ENCODE results near the gene ZNF319.

The ZNF319 gene

DNA sequence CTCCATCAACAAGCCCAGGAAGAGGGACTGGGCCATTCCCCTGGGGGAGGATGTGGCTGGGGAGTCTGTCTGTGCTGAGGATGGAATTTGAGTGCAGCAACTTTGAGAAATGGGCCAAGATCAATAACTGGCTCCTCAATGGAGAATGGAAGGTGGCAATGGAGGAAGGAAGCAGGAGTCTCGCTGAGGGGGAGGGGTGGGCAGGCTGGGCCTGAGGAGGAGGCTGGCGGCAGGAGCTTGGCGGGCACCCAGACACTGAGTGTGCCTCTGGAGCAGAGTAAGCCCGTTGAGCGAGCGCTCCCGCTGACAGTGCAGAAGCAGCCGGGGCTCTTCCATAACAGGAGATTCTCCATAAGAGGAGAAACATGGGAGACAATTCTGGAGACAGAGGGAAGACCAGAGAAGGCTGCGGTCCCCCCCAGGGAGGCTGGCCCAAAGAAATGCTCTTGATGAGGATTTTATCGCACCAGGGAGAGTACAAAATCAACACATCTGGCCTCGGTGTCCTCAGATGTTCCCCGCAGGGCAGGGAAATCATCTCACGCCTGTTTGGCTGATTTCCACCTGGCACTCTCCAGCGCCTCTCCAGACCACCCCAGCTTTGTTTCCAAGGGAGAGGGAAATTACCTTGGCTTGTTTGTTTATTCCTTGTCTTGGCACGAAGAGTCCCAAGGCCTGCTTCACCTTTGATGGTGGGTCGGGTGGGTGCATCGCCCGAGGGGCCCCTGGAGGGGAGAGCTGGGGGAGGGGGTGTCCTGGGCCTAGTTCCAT, 22.3 kb upstream of the ZNF319 start:
- in situ Hi-C loops (cut with MboI; ENCODE audit: low sequenced_read_pairs), result no loop called here

DNA sequence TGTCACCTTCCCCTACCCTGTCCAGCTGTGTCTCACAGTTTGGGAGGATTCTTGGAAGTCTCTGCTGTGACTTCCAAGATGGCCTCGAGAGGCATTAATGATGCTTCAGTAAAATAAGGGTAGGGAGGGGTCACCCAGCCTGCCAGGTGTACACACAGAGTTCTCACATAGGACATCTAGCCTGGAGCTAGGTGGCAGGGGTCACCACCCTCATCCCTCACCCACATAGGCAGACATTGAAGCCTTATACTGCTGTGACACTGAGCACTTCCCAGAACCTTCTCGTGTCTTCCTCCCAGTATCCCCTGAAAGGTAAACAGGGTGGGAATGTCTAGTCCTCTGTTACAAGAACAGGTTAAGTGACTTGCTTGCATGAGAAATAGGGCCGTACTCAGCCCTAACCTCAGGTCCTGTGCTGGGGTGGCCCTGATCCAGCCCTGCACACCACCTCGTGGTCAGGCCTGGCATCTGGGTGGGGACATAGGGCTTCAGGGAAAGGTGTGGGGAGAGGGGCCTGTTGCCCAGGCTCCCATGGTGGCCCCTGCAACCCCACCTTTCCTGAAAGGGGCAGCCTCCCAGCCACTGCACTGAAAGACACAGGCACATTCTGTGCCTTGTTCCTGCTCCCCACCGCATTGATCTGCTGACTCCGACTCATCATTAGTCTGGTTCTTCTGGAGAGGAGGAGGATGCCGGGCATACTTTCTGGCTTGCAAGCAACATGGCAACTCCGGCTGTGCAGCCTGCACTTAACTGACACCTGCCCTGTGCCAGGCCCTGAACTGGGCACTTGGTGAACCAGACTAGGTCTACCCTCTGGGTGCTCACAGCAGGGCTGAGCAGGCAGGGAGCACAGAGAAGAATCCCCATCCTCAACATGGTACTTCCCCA, 21.4 kb upstream of the ZNF319 start:
- in situ Hi-C loops (cut with MboI; ENCODE audit: low sequenced_read_pairs), result no loop called here

DNA sequence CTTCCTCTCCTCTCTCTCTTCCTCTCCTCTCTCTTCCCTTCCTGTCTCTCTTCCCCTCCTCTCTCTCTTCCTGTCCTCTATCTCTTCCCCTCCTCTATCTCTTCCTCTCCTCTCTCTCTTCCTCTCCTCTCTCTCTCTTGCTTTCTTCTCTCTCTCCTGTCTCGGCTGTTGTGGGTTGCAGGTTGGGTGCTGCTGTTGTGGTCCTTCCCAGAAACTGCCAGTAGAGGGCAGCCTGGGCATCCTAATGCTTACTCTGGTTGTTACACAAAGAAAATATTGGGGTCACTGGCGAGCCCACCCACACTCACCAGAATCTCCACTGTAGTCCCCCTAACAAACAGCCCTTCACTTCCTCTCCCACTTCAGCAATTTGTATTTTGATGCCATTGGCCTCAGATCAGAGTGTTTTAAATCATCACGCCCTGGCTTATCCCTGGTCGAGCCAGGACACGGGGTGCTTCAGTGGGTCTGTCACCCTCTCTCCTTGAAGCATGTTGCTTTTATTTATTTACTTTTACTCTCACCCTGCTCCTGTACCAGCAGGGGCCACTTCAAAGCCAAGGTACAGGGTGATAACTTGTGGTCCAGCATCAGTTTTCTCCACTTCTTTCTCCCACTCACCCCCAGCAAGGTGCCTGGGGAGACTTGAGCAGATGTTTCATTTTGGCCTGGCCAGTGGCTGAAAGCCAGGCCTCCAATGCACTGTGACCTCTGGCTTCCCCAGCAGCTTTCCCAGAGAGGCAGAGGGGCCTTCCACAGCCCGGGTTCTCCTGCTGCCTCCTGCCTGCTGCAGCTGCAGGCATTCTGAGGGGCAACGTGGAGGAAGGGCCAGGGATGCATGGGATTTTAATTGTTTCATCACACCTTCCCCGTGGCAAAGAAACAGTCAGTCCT, 20.4 kb upstream of the ZNF319 start:
- in situ Hi-C loops (cut with MboI; ENCODE audit: low sequenced_read_pairs), result no loop called here

DNA sequence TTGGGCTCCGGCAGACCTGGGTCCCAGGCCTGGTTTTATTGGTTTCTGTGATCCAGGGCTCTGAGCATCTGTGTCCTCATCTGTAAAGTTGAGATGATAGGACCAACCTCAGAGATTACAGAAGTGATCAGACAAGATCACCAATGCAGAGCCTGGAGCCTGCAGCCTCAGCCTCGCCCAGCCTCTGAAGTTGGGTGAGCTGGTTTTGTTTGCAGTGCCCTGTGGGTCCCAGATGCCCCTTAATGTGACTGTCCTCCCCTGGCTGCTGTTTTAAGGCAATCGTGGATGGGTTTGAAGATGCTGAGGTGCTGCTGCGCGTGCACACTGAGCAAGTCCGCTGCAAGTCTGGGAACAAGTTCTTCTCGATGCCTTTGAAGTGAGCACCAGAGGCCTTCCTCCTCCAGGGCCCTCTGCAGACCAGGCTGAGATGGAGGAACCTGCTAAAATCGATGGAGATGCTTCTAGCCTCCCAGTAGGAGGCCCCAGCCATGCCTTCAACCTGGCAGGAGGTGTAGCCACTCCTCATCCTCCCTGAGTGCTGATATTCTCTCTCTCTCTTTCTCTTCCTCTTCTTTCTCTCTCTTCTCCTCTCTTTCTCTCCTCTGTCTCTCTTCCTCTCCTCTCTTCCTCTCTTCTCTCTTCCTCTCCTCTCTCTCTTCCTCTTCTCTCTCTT, 19.5 kb upstream of the ZNF319 start:
- in situ Hi-C loops (cut with MboI; ENCODE audit: low sequenced_read_pairs), result no loop called here

DNA sequence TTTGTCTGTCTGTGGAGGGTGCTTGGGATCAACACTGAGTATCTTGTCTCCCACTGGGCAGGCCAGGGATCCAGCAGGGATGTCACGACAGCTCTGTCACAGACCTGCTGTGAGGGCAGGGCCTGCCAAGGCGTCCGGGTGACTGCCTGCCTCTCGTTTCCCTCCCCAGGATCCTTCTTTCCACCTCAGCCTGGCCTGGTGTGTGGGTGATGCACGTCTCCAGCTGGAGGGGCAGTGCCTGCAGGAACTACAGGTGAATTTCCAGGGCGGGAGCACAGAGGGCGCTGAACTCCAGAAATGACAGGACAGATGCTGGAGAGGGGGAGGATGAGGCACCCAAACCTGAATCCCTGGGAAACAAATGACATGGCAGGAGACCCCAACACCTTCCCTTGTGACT, 18.3 kb upstream of the ZNF319 start:
- in situ Hi-C loops (cut with MboI; ENCODE audit: low sequenced_read_pairs), result no loop called here

DNA sequence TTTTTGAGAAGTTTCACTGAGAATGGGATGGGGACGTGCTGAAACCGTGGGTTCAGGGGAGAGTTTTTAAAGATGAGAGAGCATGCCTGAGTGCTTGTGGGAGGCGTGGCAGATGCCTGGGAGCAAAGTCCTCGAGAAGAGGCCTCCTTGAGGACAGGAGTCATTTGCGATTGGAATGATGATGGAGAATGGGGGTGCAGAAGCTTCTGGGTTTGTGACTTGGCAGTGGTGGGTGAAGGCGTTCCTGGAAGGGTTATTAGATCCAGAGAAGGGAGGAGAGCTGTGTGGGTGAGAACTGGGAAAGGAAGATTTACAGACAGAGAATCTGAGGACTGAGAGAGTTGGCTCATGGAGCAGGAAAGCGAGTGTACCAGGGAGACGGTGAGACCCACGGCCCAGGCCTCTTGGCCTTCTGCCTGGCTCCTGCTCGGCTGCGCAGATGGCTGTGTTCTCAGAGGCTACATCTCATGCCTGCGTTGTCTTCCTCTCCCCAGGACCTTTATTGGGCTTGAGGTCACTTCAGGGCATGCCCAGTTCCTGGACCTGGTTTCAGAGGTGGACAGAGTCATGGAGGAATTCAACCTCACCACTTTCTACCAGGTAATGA, 16.5 kb upstream of the ZNF319 start:
- in situ Hi-C loops (cut with MboI; ENCODE audit: low sequenced_read_pairs), result no loop called here

DNA sequence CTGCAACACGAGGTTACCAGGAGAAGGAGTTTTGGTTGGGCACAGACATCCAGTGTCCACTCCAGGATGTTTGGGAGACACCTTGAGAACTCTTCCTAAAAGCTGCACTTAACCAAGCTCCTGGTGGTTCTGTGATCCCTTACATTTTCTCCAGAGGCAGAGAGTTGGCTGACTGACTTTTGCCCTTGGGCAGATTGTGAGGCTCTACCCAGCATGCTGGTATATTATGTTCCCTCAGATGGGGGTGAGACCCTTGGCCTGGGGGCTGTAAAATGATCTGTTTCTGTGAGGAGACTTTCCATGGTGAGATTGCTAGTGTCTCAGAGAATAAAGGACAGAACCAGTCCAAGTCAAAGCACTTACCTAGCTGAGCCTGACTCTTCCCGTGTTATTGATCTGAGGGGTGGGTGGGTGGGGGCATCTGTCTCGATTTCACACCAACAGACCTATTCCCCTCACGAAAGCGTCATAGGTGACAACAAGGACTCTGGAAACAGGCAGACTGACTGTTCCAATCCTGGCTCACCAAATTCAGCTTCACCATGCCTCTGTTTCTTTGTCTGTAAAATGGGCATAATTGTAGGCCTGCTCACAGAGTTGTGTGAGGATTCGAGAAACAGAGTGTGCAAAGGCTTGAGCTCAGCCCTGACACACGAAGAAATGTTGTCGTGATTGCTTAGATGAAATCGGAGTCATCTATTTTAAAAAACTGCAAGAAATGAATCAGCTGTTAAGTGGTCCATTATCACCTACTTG, 12.9 kb upstream of the ZNF319 start:
- in situ Hi-C loops (cut with MboI; ENCODE audit: low sequenced_read_pairs), result no loop called here

DNA sequence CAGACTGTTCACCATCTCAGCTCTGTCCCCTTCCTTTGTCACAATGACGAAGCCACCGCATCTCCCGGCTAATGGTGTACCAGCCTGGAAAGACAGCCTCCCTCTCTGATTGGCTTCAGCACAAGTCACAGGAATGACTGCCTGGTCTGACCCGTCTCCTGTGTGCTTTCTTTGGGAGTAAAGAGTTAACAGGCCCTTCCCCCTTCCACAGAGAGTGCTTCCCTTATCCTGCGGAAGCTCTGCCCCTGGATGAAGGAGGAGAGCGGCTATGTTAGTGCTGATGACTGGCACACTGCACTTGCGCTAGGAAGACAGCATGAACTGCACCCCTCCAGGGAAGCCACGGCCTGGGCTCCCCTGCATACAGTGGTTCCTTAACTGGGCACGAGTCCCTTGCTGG, 12.0 kb upstream of the ZNF319 start:
- in situ Hi-C loops (cut with MboI; ENCODE audit: low sequenced_read_pairs), result no loop called here

DNA sequence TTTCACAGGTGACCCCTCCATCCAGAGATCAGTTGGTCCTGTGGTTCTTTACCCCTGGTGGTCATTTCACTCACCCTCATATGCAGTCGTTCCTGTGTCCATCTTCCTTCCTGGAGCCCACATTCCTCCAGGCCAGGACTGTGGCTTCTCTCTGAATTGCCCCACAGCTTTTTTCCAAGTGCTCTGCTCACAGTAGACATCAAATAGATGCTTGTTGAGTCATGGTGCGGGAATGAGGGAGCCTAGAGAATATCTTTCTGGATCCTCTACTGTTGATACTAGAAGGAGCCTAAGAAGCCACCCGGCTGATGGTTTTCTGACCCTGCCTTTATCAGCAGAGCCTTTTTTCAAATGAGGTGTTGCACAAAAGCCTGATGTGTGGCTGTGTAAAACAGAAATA, 11.2 kb upstream of the ZNF319 start:
- in situ Hi-C loops (cut with MboI; ENCODE audit: low sequenced_read_pairs), result no loop called here

DNA sequence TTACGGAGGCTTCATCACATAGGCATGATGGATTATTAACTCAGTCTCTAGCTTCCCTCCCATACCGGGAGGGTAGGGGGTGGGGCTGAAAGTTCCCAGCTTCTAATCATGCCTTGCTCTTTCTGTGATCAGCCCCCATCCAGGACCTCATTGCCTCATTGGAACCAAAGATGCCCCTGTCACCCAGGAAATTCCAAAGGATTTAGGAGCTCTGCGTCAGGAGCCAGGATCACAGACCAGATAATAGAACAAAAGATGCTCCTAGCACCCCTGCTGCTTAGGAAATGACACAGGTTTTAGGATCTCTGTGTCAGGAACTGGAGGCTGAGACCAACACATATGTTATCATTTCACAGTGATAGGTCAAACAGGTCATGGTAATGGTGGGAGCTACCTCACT, 10.4 kb upstream of the ZNF319 start:
- in situ Hi-C loops (cut with MboI; ENCODE audit: low sequenced_read_pairs), result no loop called here

DNA sequence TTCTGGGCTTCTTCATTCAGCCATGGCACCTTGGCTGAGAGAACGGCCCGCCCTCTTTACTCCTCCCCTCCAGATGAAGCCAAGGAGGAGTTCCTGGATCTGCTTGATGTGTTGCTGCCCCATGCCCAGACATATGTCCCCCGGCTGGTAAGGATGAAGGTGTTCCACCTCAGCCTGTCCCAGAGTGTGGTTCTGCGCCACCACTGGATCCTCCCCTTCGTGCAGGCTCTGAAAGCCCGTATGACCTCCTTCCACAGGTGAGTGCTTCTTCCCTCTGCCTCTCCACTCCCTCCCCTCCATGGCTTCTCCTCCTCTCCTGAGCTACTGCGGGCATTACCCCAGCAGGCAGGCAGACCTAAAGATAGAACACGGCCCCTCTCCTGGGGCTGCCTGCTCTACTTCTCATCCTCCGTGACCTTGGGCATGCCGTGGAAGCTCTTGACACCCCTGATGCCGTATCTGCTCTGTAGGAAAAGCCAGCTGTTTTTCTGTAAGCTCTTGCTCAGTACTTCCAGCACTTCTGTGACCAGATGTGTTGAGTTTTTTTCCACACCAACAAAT, 9.5 kb upstream of the ZNF319 start:
- in situ Hi-C loops (cut with MboI; ENCODE audit: low sequenced_read_pairs), result no loop called here

DNA sequence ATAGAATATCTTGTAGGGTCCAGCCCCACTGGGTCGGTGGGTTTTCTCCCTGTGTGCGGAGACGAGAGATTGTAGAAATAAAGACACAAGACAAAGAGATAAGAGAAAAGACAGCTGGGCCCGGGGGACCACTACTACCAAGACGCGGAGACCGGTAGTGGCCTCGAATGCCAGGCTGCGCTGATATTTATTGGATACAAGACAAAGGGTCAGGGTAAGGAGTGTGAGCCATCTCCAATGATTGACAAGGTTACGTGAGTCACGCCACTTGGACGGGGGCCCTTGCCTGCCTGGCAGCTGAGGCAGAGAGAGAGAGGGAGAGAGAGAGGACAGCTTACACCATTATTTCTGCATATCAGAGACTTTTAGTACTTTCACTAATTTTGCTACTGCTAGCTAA, 4.3 kb upstream of the ZNF319 start:
- in situ Hi-C loops (cut with MboI; ENCODE audit: low sequenced_read_pairs), result loop anchor here (5.0 kb wide), 1 partner anchor 107 kb away; no protein-coding TSS in a partner anchor

DNA sequence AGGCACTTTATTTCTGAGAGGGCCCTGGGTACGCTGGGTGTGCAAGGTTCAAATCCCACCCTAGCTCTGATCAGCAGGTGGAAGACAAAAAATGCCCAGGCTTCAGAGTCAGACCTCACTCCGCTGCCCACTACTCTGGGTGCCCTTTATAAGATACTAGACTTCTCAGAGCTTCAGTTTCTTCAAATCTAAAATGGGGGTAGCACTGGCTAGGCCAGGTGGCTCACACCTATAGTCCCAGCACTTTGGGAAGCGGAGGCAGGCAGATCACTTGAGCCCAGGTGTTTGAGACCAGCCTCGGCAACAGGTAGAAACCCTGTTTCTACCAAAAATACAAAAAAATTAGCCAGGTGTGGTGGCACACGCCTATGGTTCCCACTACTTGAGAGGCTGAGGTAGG, 2.5 kb upstream of the ZNF319 start:
- in situ Hi-C loops (cut with MboI; ENCODE audit: low sequenced_read_pairs), result loop anchor here (5.0 kb wide), 1 partner anchor 106 kb away; no protein-coding TSS in a partner anchor

DNA sequence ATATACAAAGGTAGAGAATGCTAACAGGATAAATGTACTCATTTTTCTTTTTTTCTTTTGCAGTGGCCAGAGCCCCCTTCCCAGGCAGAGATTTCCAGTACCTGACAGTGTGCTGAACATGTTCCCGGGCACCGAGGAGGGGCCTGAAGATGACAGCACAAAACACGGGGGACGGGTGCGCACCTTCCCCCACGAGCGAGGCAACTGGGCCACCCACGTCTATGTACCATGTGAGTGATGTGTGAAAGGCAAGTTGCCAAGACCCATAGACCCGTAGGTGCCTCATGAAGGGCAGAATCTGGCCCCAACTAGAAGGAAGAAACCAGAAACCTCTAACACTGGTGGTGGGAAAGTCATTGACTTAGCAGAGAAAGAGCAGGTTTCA, 1.9 kb upstream of the ZNF319 start:
- in situ Hi-C loops (cut with MboI; ENCODE audit: low sequenced_read_pairs), result loop anchor here (5.0 kb wide), 1 partner anchor 105 kb away; no protein-coding TSS in a partner anchor

DNA sequence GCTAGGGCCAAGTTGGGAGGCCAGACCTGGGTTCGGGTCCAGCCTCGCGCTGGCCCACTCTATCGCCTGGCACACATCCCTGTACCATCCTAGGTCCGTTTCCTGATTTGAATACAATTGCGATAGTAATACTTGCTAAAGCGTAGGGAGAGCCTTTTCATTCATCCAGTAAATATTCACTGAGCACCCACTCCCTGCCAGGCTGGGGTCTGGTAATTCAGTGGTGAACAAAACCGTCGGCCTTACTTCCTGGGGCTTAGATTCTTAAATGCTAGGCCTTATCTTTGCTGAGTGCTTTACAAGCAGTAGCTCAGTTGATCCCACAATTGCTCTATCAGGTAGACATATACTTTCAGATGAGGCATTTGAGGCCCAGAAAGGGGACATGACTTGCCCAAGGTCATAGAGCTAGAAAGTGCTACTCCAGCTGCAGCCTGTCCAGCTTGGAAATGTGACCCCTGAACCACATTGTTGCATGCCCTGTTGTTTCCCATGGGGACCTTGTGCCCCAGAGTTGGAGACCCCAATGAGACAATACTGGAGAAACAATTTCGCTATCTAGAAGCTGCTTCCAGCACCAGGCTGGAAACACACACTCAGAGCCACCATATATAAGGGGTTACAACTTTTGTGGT, 1.4 kb upstream of the ZNF319 start:
- in situ Hi-C loops (cut with MboI; ENCODE audit: low sequenced_read_pairs), result loop anchor here (5.0 kb wide), 1 partner anchor 105 kb away; no protein-coding TSS in a partner anchor

DNA sequence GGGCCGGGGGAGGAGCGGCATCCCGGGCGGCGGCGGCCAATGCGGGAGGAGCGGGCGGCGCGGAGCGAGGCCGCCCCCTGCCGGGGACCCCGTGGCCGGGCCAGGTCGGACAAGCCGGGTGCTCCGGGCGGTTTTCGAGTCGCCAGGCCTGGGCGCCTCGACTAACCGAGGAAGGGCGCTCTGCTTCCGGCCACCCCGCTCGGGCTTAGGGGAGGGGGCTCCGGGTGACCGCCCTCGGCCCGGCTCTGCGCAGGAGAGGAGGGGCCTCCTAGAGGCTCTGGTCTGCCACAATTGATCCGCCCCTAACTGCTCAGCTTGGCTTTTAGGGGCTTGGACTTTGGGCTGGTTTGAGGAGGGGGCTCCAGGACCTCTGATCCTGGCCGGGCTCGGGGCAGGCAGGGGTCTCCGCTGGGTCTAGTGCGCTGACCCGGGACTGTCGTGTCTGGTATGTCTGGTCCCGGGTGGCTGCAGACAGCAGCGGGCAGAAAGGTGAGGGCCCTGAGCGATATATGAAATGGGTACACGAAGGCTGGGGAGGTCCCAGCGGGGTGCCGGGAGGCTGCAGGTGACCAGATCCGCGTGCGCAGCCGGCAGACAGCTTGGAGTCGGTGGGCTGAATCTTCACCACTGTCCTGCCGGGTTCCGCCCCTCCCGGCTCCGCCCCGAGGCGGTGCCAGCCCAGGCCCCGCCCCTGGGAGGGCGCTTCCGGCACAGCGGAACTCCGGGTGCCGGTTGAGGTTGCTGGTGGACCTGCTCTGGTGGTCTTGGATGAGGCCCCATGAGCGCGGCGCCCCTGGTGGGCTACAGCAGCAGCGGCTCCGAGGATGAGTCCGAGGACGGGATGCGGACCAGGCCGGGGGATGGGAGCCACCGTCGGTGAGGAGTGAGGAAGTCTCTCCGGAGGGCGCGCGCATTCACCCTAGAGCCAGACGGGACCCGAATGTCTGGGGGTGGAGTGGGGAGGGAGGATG, 519 bp upstream of the ZNF319 start, which contains the start of gene USB1:
USB1 (plus strand) TSS at position 702 of the 971 bp plus-strand sequence; CDS start at position 779, 77 bp downstream.
- in situ Hi-C loops (cut with MboI; ENCODE audit: low sequenced_read_pairs), result loop anchor here (5.0 kb wide), 1 partner anchor 104 kb away; no protein-coding TSS in a partner anchor

DNA sequence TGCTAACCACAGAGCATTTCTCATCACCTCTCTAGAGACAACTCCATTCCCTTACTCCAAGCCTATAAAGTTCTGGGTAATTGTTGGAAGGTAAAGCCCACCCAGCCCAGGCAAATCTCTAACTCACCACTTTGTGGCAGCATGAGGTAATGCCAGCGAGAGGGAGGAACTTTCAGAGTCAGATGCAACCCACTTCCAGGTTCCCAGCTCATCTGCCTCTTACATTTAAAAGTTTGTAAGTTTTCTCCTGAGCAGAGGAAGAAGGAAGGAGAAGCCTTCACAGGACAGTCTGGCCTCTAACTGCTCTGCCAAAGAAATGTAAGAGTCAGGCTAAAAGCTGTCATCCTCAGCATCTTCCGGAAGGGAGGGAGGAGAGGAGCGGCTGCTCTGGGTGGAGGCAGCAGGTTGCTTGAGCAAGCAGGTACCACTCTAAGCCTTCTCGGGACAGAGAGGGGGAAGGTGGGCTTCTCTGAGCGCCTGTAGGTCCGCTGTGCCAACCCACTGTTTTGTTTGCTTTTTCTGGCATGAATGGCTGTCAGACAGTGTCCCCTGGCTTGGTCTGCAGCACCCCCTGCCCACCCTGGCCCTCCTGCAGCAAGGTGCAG, 1.0 kb downstream of the ZNF319 start:
- in situ Hi-C loops (cut with MboI; ENCODE audit: low sequenced_read_pairs), result no loop called here
